Smooth muscle cell (in vitro differentiated cells): ENCODE results near the gene DMWD. TPM values are rescaled to one million over a fixed set of nuclear protein-coding genes. Genes with fewer than 3 reads are reported as not detected.

Experiments used
- DNase-seq: peaks from one replicate; lab custom pipeline; 2025; ENCODE audit not compliant: unreplicated experiment; lab: John Stamatoyannopoulos, UW
- H2AFZ ChIP-seq: fragments of 200-600 bp; sonication (generic); 2 replicates; pipeline ENCODE4 v1.6.0; 2016; ENCODE audit warnings: antibody characterized with exemption, low read depth, mild to moderate bottlenecking
- H3F3A ChIP-seq: fragments of 200-600 bp; sonication (generic); 2 replicates; pipeline ENCODE4 v1.6.0; 2017; ENCODE audit warnings: antibody characterized with exemption, low read depth
- H3K27ac ChIP-seq: fragments of 200-600 bp; sonication (generic); 2 replicates; pipeline ENCODE4 v1.5.1; 2016; ENCODE audit warnings: low read depth, mild to moderate bottlenecking
- H3K27me3 ChIP-seq: fragments of 200-600 bp; sonication (generic); 2 replicates; pipeline ENCODE4 v1.6.1; 2016; ENCODE audit warnings: low read depth, mild to moderate bottlenecking
- H3K36me3 ChIP-seq: fragments of 200-600 bp; sonication (generic); 2 replicates; pipeline ENCODE4 v1.5.1; 2016; ENCODE audit warnings: low read depth
- H3K4me1 ChIP-seq: fragments of 200-600 bp; sonication (generic); 2 replicates; pipeline ENCODE4 v1.5.1; 2016; ENCODE audit warnings: low read depth
- H3K4me2 ChIP-seq: fragments of 200-600 bp; sonication (generic); 2 replicates; pipeline ENCODE4 v1.6.0; 2016; ENCODE audit warnings: mild to moderate bottlenecking
- H3K4me3 ChIP-seq: fragments of 200-600 bp; sonication (generic); 2 replicates; pipeline ENCODE4 v1.5.1; 2016; ENCODE audit warnings: mild to moderate bottlenecking
- H3K79me2 ChIP-seq: fragments of 200-600 bp; sonication (generic); 2 replicates; pipeline ENCODE4 v1.6.0; 2016; ENCODE audit warnings: low read depth, mild to moderate bottlenecking
- H3K9ac ChIP-seq: fragments of 200-600 bp; sonication (generic); 2 replicates; pipeline ENCODE4 v1.6.0; 2016; ENCODE audit warnings: low read depth
- H3K9me3 ChIP-seq: fragments of 200-600 bp; sonication (generic); replicated peaks from 2 replicates; pipeline ENCODE4 v1.5.1; 2016; ENCODE audit warnings: low read depth
- H4K20me1 ChIP-seq: fragments of 200-600 bp; sonication (generic); 2 replicates; pipeline ENCODE4 v1.6.0; 2016; ENCODE audit warnings: low read depth
- WGBS: methylation state at CpG from one replicate; pipeline ENCODE4 v1.1.7; 2016; ENCODE audit warnings: low lambda C conversion rate; 5-methylcytosine and 5-hydroxymethylcytosine counted together
- polyA plus RNA-seq: library from polyadenylated mRNA; unstranded; fragments of >200 nt; fragmentation: Nextera tagmentation; extraction: Ambion mirVana; gene quantifications from 2 replicates; pipeline ENCODE4 v1.2.1, GENCODE V29; 2016
- total RNA-seq: library from RNA; depleted of rRNA; stranded (reverse); fragments of >200 nt; gene quantifications from 2 replicates; pipeline ENCODE4 v1.2.3, GENCODE V29; 2014
- TF ChIP-seq, protein P1 (sequence below): fragments of 200-600 bp; sonication (generic); IDR thresholded peaks from 2 replicates; pipeline ENCODE4 v1.5.1; 2017; ENCODE audit warnings: borderline replicate concordance, mild to moderate bottlenecking, antibody characterized with exemption; ENCODE audit not compliant: insufficient read depth, poor library complexity, severe bottlenecking

DMWD gene
- total and polyA plus RNA-seq, 2 experiments from 2014 or later = 16.1 to 57.6 TPM

DNA sequence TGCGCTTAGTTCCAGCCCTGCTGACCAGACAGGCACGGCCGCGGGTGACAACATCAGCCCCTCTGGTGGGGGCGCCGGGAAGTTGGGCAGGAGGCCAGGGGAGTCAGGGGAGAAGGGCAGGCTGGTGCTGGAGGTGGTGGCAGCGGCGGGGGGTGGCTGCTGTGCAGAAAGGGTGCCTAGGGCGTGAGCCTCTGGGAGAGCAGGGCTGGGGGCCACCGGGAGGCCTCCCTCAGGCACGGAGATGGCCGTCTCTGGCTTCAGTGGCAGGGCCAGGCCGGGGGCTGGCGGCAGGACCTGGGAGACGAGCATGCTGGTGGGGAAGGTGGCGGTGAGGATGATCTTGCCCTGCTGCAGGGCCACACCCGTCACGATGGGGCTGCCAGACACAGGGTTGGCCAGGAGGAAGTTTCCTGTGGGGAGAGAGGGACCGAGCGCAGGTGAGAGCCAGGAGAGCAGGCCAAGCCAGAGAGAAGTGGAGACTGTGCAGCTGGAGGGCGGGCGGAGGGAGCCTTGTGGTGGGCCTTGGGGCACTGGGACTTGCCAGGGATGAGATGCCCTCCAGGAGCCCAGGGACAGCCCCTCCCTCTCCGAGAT is 26.8 kb downstream of the DMWD start:
- no peaks in the 10 kb centered on the region for H3K9me3 ChIP-seq
- H2AFZ ChIP-seq = no peak overlapping the region
- peaks cover 16% of the 10 kb centered on the region for H3K79me2 ChIP-seq
- 88% methylated on average over 22 of the region's 23 CpGs for WGBS
- TF ChIP-seq, protein P1, sequence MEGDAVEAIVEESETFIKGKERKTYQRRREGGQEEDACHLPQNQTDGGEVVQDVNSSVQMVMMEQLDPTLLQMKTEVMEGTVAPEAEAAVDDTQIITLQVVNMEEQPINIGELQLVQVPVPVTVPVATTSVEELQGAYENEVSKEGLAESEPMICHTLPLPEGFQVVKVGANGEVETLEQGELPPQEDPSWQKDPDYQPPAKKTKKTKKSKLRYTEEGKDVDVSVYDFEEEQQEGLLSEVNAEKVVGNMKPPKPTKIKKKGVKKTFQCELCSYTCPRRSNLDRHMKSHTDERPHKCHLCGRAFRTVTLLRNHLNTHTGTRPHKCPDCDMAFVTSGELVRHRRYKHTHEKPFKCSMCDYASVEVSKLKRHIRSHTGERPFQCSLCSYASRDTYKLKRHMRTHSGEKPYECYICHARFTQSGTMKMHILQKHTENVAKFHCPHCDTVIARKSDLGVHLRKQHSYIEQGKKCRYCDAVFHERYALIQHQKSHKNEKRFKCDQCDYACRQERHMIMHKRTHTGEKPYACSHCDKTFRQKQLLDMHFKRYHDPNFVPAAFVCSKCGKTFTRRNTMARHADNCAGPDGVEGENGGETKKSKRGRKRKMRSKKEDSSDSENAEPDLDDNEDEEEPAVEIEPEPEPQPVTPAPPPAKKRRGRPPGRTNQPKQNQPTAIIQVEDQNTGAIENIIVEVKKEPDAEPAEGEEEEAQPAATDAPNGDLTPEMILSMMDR = no peak
- H3K4me2 ChIP-seq = peak overlapping the region; percentile 91
- H4K20me1 ChIP-seq = peaks cover under 1% of the 10 kb centered on the region
- no peak for DNase-seq
- no peaks in the 10 kb centered on the region for H3F3A ChIP-seq
- H3K9ac ChIP-seq = no peak overlapping the region
- H3K27me3 ChIP-seq = no peaks in the 10 kb centered on the region
- no peak overlapping the region for H3K4me3 ChIP-seq
- no peak overlapping the region for H3K27ac ChIP-seq
- peaks cover 22% of the 10 kb centered on the region for H3K4me1 ChIP-seq
- no peaks in the 10 kb centered on the region for H3K36me3 ChIP-seq

DNA sequence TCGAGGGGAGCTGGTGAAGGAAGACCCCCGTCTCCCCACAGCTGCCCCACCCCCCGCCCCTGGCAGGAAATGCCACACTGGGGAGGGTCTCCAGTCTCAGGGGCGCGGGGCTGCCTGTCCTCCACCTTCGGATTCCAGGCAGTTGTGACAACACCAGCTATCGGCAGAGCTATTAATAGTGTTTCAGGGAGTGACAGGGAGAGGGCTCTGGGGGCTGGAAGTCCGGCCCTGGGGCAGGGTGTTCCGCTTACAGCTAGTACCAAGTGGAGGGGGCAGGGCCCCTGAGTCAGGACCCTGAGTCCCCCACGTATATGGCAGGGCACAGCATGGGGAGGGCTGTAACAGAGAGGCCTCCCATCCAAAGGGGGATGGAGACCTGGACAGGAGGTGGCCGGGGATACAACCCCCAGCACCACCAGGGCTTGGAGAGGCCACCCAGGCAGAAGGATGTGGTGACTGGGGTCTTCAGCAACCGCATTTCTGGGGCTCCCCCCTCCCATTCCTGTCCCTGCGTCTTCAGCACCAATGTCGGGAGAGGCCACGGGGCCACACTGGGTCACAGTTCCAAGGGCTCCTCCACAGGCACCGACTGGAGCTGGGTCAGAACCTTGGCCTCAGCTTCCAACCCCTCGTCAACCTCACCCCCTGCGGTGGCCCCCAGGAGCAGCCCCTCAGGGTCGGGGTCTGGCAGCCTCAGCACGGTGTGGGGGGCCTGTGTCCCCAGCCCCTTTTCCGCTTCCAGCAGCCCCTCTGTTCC is 27.5 kb downstream of the DMWD start:
- 47% methylated on average over 17 of the region's 21 CpGs for WGBS
- H3K27ac ChIP-seq = no peak overlapping the region
- no peak for DNase-seq
- no peak overlapping the region for H3K4me2 ChIP-seq
- no peak overlapping the region for H3K4me3 ChIP-seq
- TF ChIP-seq, protein P1 = no peak
- H3K4me1 ChIP-seq = peaks cover 22% of the 10 kb centered on the region
- H3K27me3 ChIP-seq = no peaks in the 10 kb centered on the region
- peaks cover 16% of the 10 kb centered on the region for H3K79me2 ChIP-seq
- no peak overlapping the region for H3K9ac ChIP-seq
- no peak overlapping the region for H2AFZ ChIP-seq
- no peaks in the 10 kb centered on the region for H4K20me1 ChIP-seq
- no peaks in the 10 kb centered on the region for H3K9me3 ChIP-seq
- H3F3A ChIP-seq = no peaks in the 10 kb centered on the region
- no peaks in the 10 kb centered on the region for H3K36me3 ChIP-seq

DNA sequence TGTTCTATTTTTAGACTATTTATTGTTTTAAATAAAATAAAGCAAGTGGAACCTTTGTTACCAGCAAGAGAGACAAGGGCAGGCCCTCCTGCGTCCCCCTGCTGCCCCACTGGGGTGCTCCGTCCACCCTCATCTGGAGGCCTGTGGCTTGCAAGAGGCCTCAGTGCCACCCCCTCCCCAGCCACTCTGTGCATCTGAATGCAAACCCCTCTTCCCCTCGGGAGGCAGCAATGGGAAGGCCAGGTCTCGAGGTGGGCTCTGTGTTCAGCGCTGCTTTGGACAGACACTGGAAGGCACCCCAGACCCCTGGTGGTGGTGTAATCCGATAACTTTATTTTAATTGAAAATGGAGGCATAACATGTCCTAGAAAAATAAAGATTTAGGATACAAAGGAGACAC is 28.2 kb downstream of the DMWD start:
- H3K36me3 ChIP-seq = no peaks in the 10 kb centered on the region
- DNase-seq = no peak
- no peak overlapping the region for H3K27ac ChIP-seq
- no peak overlapping the region for H3K9ac ChIP-seq
- no peaks in the 10 kb centered on the region for H3K9me3 ChIP-seq
- H3K4me1 ChIP-seq = peaks cover 22% of the 10 kb centered on the region
- no peaks in the 10 kb centered on the region for H3K27me3 ChIP-seq
- no peaks in the 10 kb centered on the region for H4K20me1 ChIP-seq
- H3K4me2 ChIP-seq = no peak overlapping the region
- TF ChIP-seq, protein P1 = no peak
- 72% methylated on average over 6 of the region's 6 CpGs for WGBS
- H3F3A ChIP-seq = no peaks in the 10 kb centered on the region
- peaks cover 16% of the 10 kb centered on the region for H3K79me2 ChIP-seq
- H3K4me3 ChIP-seq = no peak overlapping the region
- H2AFZ ChIP-seq = no peak overlapping the region
